ENCODE measurements around the gene CHP1. TPM values are rescaled to one million over a fixed set of nuclear protein-coding genes. Genes with fewer than 3 reads are reported as not detected.
A peak's percentile ranks its signal among the peaks of the same experiment; 100 is the strongest.

CHP1 gene
- total and polyA plus RNA-seq, 4 donors, result 73.3 to 167 (median 101) TPM

- no peak for TF ChIP-seq CTCF (IDR thresholded peaks at IDR 0.05; ENCODE audit: control extremely low read depth, extremely low read depth)
- Histone ChIP-seq H3K9me3 (ENCODE audit: control insufficient read depth in 4 of 4, insufficient read depth in 3 of 4, low read length in 3 of 4) (no peaks in the 10 kb centered on the region), H3K4me1 (ENCODE audit: control insufficient read depth in 5 of 5, insufficient read depth in 5 of 5, low read length in 5 of 5) (peaks cover 0 to 3% (median 0%) of the 10 kb centered on the region in 5 donors), H3K4me3 (no peak overlapping the region), H3K36me3 (ENCODE audit: control insufficient read depth in 4 of 4, insufficient read depth in 4 of 4, low read length in 4 of 4) (peaks cover 2 to 16% (median 7%) of the 10 kb centered on the region in 4 donors), H3K9ac (ENCODE audit: insufficient read depth in 1 of 2, low read length in 2 of 2) (no peak overlapping the region), H3K27ac (ENCODE audit: low read depth in 1 of 2, low read length in 1 of 2) (no peak overlapping the region), H3K27me3 (ENCODE audit: control insufficient read depth in 3 of 3, insufficient read depth in 3 of 3, low read length in 2 of 3) (no peaks in the 10 kb centered on the region)
- DNase-seq (no peak), ATAC-seq (ENCODE audit: insufficient read depth, low FRiP score) (no peak)
- WGBS, 2 donors, result 95 to 98% methylated on average over 5 of the region's 5 CpGs
Observed at GRCh38 chr15:41251411-41251810, 20.3 kb downstream of the CHP1 start.

- DNase-seq (no peak), ATAC-seq (ENCODE audit: insufficient read depth, low FRiP score) (no peak)
- 66 to 85% methylated on average over 4 of the region's 4 CpGs for WGBS, 2 donors
- Histone ChIP-seq H3K27ac (ENCODE audit: low read depth in 1 of 2, low read length in 1 of 2) (no peak overlapping the region), H3K27me3 (ENCODE audit: control insufficient read depth in 3 of 3, insufficient read depth in 3 of 3, low read length in 2 of 3) (no peaks in the 10 kb centered on the region), H3K9me3 (ENCODE audit: control insufficient read depth in 4 of 4, insufficient read depth in 3 of 4, low read length in 3 of 4) (no peaks in the 10 kb centered on the region), H3K9ac (ENCODE audit: insufficient read depth in 1 of 2, low read length in 2 of 2) (no peak overlapping the region), H3K36me3 (ENCODE audit: control insufficient read depth in 4 of 4, insufficient read depth in 4 of 4, low read length in 4 of 4) (peaks cover 4 to 15% (median 7%) of the 10 kb centered on the region in 4 donors), H3K4me1 (ENCODE audit: control insufficient read depth in 5 of 5, insufficient read depth in 5 of 5, low read length in 5 of 5) (peaks cover 0 to 13% (median 4%) of the 10 kb centered on the region in 5 donors), H3K4me3 (no peak overlapping the region)
- TF ChIP-seq CTCF (IDR thresholded peaks at IDR 0.05; ENCODE audit: control extremely low read depth, extremely low read depth), result no peak
Observed at GRCh38 chr15:41254560-41254959, 23.5 kb downstream of the CHP1 start.

- H3K27me3 ChIP-seq (ENCODE audit: control insufficient read depth in 3 of 3, insufficient read depth in 3 of 3, low read length in 2 of 3), result no peaks in the 10 kb centered on the region
- ATAC-seq (ENCODE audit: insufficient read depth, low FRiP score) (no peak), DNase-seq (no peak)
- peaks cover 2 to 15% (median 4%) of the 10 kb centered on the region in 5 donors for H3K4me1 ChIP-seq (ENCODE audit: control insufficient read depth in 5 of 5, insufficient read depth in 5 of 5, low read length in 5 of 5)
- no peak overlapping the region for H3K9ac ChIP-seq (ENCODE audit: insufficient read depth in 1 of 2, low read length in 2 of 2)
- H3K36me3 ChIP-seq (ENCODE audit: control insufficient read depth in 4 of 4, insufficient read depth in 4 of 4, low read length in 4 of 4), result peaks cover 4 to 15% (median 7%) of the 10 kb centered on the region in 4 donors
- no peak overlapping the region for H3K27ac ChIP-seq (ENCODE audit: low read depth in 1 of 2, low read length in 1 of 2)
- whole genome bisulfite sequencing, 2 donors, result 80 to 81% methylated on average over 3 of the region's 3 CpGs
- no peak for TF ChIP-seq CTCF (IDR thresholded peaks at IDR 0.05; ENCODE audit: control extremely low read depth, extremely low read depth)
- no peak overlapping the region for H3K4me3 ChIP-seq
- no peaks in the 10 kb centered on the region for H3K9me3 ChIP-seq (ENCODE audit: control insufficient read depth in 4 of 4, insufficient read depth in 3 of 4, low read length in 3 of 4)
Observed at GRCh38 chr15:41256103-41256502, 25.0 kb downstream of the CHP1 start.

- Histone ChIP-seq H3K4me1 (ENCODE audit: control insufficient read depth in 5 of 5, insufficient read depth in 5 of 5, low read length in 5 of 5) (peaks cover 2 to 15% (median 4%) of the 10 kb centered on the region in 5 donors), H3K4me3 (no peak overlapping the region), H3K36me3 (ENCODE audit: control insufficient read depth in 4 of 4, insufficient read depth in 4 of 4, low read length in 4 of 4) (peaks cover 4 to 15% (median 6%) of the 10 kb centered on the region in 4 donors), H3K9me3 (ENCODE audit: control insufficient read depth in 4 of 4, insufficient read depth in 3 of 4, low read length in 3 of 4) (no peaks in the 10 kb centered on the region), H3K9ac (ENCODE audit: insufficient read depth in 1 of 2, low read length in 2 of 2) (no peak overlapping the region), H3K27me3 (ENCODE audit: control insufficient read depth in 3 of 3, insufficient read depth in 3 of 3, low read length in 2 of 3) (no peaks in the 10 kb centered on the region), H3K27ac (ENCODE audit: low read depth in 1 of 2, low read length in 1 of 2) (peak overlapping the region in 1 of 2 donors; percentile 20)
- DNase-seq, result peak in 2 of 3 donors; percentile 32 to 51
- TF ChIP-seq CTCF (IDR thresholded peaks at IDR 0.05; ENCODE audit: control extremely low read depth, extremely low read depth), result no peak
- WGBS, 2 donors, result 56 to 58% methylated on average over 5 of the region's 5 CpGs
- ATAC-seq (ENCODE audit: insufficient read depth, low FRiP score), result peak; percentile 56
Observed at GRCh38 chr15:41256577-41257038, 25.5 kb downstream of the CHP1 start.
